ENCODE data around the gene TMEM170A.
A peak's percentile ranks its signal among the peaks of the same experiment; 100 is the strongest.

Gene TMEM170A

DNA sequence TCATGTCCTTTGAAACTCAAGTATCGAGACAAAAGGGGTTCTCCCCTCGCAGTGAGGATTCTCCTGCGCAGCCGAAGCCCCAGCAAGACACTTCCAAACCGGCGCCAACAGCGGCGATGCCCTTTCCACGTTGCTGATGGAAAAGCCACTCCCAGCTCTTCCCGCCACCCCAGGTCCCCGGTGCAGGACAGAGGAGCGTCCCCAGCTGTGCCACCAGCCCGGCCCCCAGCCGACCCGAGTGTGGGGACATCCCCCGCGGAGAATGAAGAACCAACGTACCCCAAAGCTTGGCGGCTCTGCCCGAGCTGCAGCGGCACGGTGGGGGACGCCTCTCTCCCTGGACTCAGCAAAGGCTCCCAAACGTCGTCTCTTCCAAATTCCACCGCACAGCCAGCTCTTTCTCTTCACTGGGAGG, 30.2 kb upstream of the TMEM170A start:
- no peaks in the 10 kb centered on the region for H3K4me1 ChIP-seq (ENCODE audit: control insufficient read depth, insufficient read depth, low read length)
- H3K4me3 ChIP-seq (ENCODE audit: low read length), result peak overlapping the region; percentile 62; the same call in 1 of the 2 replicates

DNA sequence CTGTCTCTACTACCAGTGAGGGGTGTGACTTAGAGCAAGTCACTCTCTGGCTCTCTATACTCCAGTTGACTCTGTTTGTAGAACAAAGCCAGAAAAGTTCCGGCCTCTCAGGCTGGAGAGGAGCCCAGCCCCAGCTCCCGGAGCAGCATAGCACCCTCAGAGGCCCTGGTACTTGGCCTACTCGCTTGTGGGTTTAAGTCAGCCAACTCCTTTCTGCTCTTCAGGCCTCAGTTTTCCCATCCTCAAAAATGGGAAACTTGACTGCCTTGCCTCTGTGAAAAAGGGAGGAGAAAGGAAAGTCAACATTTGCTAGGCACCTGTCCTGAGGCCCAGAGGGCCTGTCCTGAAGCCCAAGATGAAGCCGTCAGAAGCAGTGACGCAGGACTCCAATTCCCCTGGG, 29.7 kb upstream of the TMEM170A start:
- no peaks in the 10 kb centered on the region for H3K27me3 ChIP-seq (ENCODE audit: control insufficient read depth, insufficient read depth, low read length)
- H3K4me3 ChIP-seq (ENCODE audit: low read length), result peak overlapping the region; percentile 62; the same call in 1 of the 2 replicates
- no peak for DNase-seq (ENCODE audit: low read depth, low spot score)
- no peak overlapping the region for H3K27ac ChIP-seq (ENCODE audit: low read length)
- WGBS (ENCODE audit: insufficient coverage, insufficient read length), result no CpG with 5 or more reads among the region's 5 CpGs
- no peaks in the 10 kb centered on the region for H3K4me1 ChIP-seq (ENCODE audit: control insufficient read depth, insufficient read depth, low read length)
- H3K9me3 ChIP-seq (ENCODE audit: control insufficient read depth, insufficient read depth, low read length), result no peaks in the 10 kb centered on the region
- H3K36me3 ChIP-seq (ENCODE audit: control insufficient read depth, insufficient read depth, low read length), result no peaks in the 10 kb centered on the region

More for the DNA sequence above, 30.2 kb upstream of the TMEM170A start:
- H3K36me3 ChIP-seq (ENCODE audit: control insufficient read depth, insufficient read depth, low read length), result no peaks in the 10 kb centered on the region
- WGBS (ENCODE audit: insufficient coverage, insufficient read length), result no CpG with 5 or more reads among the region's 26 CpGs
- H3K27ac ChIP-seq (ENCODE audit: low read length), result no peak overlapping the region
- no peaks in the 10 kb centered on the region for H3K27me3 ChIP-seq (ENCODE audit: control insufficient read depth, insufficient read depth, low read length)
- H3K9me3 ChIP-seq (ENCODE audit: control insufficient read depth, insufficient read depth, low read length), result no peaks in the 10 kb centered on the region
- DNase-seq (ENCODE audit: low read depth, low spot score), result no peak

DNA sequence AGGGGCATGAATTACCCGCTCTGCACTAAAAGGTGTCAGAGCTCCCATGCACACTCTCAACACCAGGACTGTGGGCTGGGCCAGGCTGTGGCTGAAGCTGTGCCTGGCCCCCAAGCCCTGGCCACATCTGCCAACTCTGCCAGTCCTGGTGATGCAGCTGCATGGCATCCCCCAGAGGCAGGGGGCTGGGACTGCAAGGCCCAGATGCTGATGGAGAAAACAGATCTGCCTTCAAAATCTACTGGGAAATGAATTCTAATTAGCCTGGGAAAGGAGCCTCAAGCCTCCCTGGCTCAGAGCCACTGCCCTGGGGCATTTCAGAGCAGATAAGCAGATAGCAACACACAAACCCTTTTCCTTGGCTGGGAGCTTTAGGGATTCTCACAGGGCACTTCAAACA, 27.4 kb upstream of the TMEM170A start:
- no peaks in the 10 kb centered on the region for H3K36me3 ChIP-seq (ENCODE audit: control insufficient read depth, insufficient read depth, low read length)
- H3K9me3 ChIP-seq (ENCODE audit: control insufficient read depth, insufficient read depth, low read length), result no peaks in the 10 kb centered on the region
- H3K4me1 ChIP-seq (ENCODE audit: control insufficient read depth, insufficient read depth, low read length), result no peaks in the 10 kb centered on the region
- no peak overlapping the region for H3K4me3 ChIP-seq (ENCODE audit: low read length)
- no peak for DNase-seq (ENCODE audit: low read depth, low spot score)
- no peak overlapping the region for H3K27ac ChIP-seq (ENCODE audit: low read length)
- no CpG with 5 or more reads among the region's 1 CpG for WGBS (ENCODE audit: insufficient coverage, insufficient read length)
- no peaks in the 10 kb centered on the region for H3K27me3 ChIP-seq (ENCODE audit: control insufficient read depth, insufficient read depth, low read length)

DNA sequence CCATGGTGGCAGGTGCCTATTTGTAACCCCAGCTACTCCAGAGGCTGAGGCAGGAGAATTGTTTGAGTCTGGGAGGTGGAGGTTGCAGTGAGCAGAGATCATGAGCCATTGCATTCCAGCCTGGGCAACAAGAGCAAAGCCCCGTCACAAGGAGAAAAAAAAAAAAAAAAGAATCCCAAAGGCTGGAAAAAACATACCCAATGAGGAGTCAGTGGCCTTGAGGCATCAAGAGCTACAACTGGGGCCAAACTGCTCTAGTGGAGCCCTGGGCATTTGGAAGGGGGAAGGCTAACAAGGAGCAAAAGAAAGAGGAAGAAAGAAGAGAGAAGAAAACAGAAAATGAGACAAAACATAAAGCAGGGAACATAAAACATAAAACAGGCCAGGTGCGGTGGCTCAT, 23.8 kb upstream of the TMEM170A start:
- Histone ChIP-seq H3K36me3 (ENCODE audit: control insufficient read depth, insufficient read depth, low read length) (no peaks in the 10 kb centered on the region), H3K9me3 (ENCODE audit: control insufficient read depth, insufficient read depth, low read length) (no peaks in the 10 kb centered on the region), H3K4me3 (ENCODE audit: low read length) (no peak overlapping the region), H3K27me3 (ENCODE audit: control insufficient read depth, insufficient read depth, low read length) (no peaks in the 10 kb centered on the region), H3K4me1 (ENCODE audit: control insufficient read depth, insufficient read depth, low read length) (no peaks in the 10 kb centered on the region), H3K27ac (ENCODE audit: low read length) (no peak overlapping the region)
- no CpG with 5 or more reads among the region's 2 CpGs for WGBS (ENCODE audit: insufficient coverage, insufficient read length)
- no peak for DNase-seq (ENCODE audit: low read depth, low spot score)

DNA sequence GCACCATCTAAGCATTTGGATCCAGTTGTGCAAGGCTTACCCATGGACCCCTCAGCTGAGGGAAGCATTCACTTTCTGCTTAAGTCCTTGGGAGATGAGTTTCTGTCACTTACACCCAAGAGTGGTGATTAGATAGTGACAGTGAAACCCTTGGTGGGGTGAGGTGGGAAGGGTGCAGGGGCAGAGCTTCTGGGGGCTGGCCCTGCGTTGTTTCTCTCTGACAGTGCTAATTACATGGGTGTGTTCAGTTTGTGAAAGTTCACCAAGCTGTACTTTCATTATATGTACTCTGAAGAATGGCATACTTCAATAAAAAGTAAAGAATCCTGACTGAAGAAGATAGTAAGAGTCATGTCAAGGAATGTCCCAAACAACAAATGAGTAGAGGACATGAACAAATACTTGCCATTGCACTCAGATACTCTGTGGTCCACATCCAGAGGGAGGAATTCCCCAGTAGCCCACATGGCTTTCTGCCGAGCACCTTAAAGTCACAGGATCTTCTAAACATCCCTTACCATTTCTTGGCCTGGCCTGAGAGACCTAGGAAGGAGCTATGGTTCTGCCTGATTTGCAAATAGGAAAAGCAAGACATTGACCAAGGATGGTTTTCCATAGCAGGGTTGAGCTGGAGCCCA, 22.3 kb upstream of the TMEM170A start:
- Histone ChIP-seq H3K9me3 (ENCODE audit: control insufficient read depth, insufficient read depth, low read length) (no peaks in the 10 kb centered on the region), H3K36me3 (ENCODE audit: control insufficient read depth, insufficient read depth, low read length) (no peaks in the 10 kb centered on the region), H3K27ac (ENCODE audit: low read length) (no peak overlapping the region), H3K4me1 (ENCODE audit: control insufficient read depth, insufficient read depth, low read length) (no peaks in the 10 kb centered on the region), H3K4me3 (ENCODE audit: low read length) (no peak overlapping the region), H3K27me3 (ENCODE audit: control insufficient read depth, insufficient read depth, low read length) (no peaks in the 10 kb centered on the region)
- WGBS (ENCODE audit: insufficient coverage, insufficient read length), result no CpG with 5 or more reads among the region's 2 CpGs
- DNase-seq (ENCODE audit: low read depth, low spot score), result no peak

DNA sequence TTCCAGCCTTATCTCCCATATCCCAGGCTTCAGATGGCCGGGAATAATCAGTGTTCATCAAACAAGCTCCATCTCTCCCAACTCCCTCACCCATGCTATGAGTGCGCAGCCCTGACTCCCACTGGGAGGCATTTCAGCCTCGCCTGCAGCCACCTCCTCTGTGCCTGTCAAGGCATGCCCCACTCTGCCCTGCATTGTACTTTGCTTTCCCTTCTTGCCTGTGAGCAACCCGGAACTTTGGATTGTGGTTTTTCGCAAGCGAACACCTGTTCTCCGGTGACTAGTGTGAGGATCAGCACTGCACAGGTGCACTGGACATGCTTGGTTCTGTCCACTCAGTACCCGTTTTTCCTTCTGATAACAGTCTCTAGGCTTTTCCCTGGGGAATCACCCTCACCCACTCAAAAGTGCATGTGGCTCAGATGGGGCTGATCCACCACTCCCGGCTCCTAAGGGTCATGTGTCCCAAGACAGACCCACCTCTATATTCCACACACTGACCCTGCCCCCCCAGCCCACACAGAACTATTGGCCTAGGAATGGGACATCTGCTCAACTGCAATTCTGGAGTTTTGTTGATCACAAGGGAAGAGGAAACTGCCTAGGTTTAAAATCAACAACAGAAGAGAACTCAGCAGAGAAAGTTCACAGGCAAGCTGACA, 21.7 kb upstream of the TMEM170A start:
- no peak for DNase-seq (ENCODE audit: low read depth, low spot score)
- Histone ChIP-seq H3K36me3 (ENCODE audit: control insufficient read depth, insufficient read depth, low read length) (no peaks in the 10 kb centered on the region), H3K9me3 (ENCODE audit: control insufficient read depth, insufficient read depth, low read length) (no peaks in the 10 kb centered on the region), H3K4me3 (ENCODE audit: low read length) (no peak overlapping the region), H3K4me1 (ENCODE audit: control insufficient read depth, insufficient read depth, low read length) (no peaks in the 10 kb centered on the region), H3K27me3 (ENCODE audit: control insufficient read depth, insufficient read depth, low read length) (no peaks in the 10 kb centered on the region), H3K27ac (ENCODE audit: low read length) (no peak overlapping the region)
- WGBS (ENCODE audit: insufficient coverage, insufficient read length), result no CpG with 5 or more reads among the region's 9 CpGs

DNA sequence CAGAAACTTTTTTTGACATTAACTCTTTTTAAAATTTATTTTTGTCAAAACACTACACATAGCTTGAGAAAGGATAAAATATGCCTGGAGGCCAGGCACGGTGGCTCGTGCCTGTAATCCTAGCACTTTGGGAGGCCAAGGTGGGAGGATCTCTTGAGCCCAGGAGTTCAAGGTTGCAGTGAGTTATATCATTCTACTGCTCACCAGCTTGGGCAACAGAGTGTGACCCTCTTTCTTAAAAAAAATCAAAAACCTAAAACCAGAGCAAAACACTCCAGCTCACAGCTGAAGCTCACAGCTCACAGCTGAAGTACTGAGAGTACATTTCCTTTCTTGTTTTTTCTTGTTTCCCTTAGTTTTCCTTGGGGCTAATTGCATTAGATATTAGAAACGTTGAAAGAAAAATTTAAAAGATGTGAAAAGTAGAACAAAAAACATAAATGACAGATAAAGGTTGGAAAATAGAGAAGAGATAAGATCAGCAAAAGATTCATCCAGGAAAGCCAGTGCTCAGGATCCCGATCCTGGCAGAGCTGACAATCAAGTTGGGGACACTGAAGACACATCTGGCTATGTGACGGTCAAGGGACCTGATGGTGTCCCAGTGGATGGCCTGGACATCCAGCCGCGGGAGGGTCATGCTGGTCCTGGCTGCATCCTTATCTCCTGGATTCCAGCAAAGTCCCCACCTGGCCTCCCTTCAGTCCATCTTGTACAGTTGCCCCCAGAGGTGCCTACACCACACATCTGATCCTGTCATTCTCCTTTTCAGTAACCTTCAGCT, 20.9 kb upstream of the TMEM170A start:
- no peak overlapping the region for H3K4me3 ChIP-seq (ENCODE audit: low read length)
- WGBS (ENCODE audit: insufficient coverage, insufficient read length), result 100% methylated on average over 1 of the region's 7 CpGs
- H3K27me3 ChIP-seq (ENCODE audit: control insufficient read depth, insufficient read depth, low read length), result no peaks in the 10 kb centered on the region
- H3K4me1 ChIP-seq (ENCODE audit: control insufficient read depth, insufficient read depth, low read length), result no peaks in the 10 kb centered on the region
- no peak for DNase-seq (ENCODE audit: low read depth, low spot score)
- no peaks in the 10 kb centered on the region for H3K9me3 ChIP-seq (ENCODE audit: control insufficient read depth, insufficient read depth, low read length)
- H3K36me3 ChIP-seq (ENCODE audit: control insufficient read depth, insufficient read depth, low read length), result no peaks in the 10 kb centered on the region
- H3K27ac ChIP-seq (ENCODE audit: low read length), result no peak overlapping the region

DNA sequence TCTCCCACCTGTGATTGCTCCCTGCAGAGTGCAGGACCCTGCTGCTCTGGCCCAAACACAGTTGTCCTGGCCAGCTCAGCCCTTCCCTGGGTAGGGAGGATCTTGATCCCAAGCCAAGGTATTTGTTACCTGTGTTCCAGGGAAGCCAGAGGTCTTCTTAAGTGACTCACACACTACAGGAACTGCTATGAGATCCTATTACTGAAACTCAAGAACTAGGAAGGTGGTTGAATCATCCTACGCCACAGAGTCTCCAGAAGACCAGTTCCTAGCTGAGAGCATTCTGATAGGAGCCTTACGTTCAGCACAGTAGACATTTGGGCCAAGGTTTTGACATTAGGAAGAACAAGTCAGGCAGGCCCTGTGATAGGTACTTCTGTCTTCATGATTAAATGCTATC, 18.7 kb upstream of the TMEM170A start:
- WGBS (ENCODE audit: insufficient coverage, insufficient read length), result no CpG with 5 or more reads among the region's 2 CpGs
- Histone ChIP-seq H3K4me1 (ENCODE audit: control insufficient read depth, insufficient read depth, low read length) (no peaks in the 10 kb centered on the region), H3K9me3 (ENCODE audit: control insufficient read depth, insufficient read depth, low read length) (no peaks in the 10 kb centered on the region), H3K27me3 (ENCODE audit: control insufficient read depth, insufficient read depth, low read length) (no peaks in the 10 kb centered on the region), H3K36me3 (ENCODE audit: control insufficient read depth, insufficient read depth, low read length) (peaks cover 11% of the 10 kb centered on the region), H3K4me3 (ENCODE audit: low read length) (no peak overlapping the region), H3K27ac (ENCODE audit: low read length) (no peak overlapping the region)
- DNase-seq (ENCODE audit: low read depth, low spot score), result no peak

DNA sequence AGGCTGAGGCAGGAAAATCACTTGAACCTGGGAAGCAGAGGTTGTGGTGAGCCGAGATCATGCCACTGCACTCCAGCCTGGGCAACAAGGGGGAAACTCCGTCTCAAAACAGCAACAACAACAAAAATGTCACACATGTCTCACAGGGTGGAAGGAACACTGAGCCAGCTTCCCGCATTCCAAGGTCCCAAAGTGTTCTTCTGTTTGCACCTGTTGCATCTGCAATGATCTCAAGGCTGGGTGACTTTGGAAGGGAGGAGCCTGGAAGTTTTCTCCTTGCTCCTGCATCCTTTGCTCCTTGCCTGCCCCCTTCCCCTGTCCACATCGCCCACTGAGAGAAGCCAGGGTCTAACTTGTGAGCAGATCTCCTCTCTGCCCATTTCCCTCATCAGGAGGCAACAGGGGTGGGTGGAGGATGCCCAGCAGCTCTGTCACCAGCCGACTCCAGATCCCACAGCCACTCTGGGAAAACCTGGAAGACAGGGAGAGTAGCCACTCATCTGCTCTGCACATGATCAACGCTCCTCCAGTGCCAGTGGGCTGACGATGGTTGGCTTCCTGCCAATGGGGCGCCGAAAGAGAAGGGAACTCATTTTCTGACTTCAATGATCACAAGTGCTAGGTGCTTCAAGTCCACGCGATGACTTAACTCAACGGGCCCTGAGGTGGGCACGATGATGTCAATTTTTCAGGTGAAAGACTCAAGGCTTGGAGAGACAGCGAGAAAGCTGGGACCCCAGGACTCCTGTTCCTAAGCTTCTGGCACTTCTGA, 18.1 kb upstream of the TMEM170A start:
- no peak for DNase-seq (ENCODE audit: low read depth, low spot score)
- H3K9me3 ChIP-seq (ENCODE audit: control insufficient read depth, insufficient read depth, low read length), result no peaks in the 10 kb centered on the region

DNA sequence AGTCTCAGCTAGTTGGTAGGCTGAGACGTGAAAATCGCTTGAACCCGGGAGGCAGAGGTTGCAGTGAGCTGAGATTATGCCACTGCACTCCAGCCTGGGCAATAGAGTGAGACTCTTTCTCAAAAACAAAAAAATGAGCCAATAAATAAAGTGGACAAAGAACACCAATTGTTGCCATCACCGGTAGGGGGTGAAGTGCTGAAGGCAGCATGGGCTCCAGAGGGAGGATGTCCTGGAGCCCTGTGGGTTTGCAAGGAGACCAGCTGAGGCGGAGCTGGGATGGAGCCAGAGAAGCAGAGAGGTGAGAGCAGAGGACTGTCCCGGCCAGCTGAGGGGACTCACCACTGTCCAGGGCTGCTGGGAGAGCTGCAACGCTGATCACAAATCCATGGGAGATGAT, 17.0 kb upstream of the TMEM170A start:
- no peaks in the 10 kb centered on the region for H3K27me3 ChIP-seq (ENCODE audit: control insufficient read depth, insufficient read depth, low read length)
- no peak overlapping the region for H3K4me3 ChIP-seq (ENCODE audit: low read length)
- WGBS (ENCODE audit: insufficient coverage, insufficient read length), result no CpG with 5 or more reads among the region's 7 CpGs
- peaks cover 11% of the 10 kb centered on the region for H3K36me3 ChIP-seq (ENCODE audit: control insufficient read depth, insufficient read depth, low read length)
- no peaks in the 10 kb centered on the region for H3K4me1 ChIP-seq (ENCODE audit: control insufficient read depth, insufficient read depth, low read length)
- no peaks in the 10 kb centered on the region for H3K9me3 ChIP-seq (ENCODE audit: control insufficient read depth, insufficient read depth, low read length)
- H3K27ac ChIP-seq (ENCODE audit: low read length), result no peak overlapping the region
- no peak for DNase-seq (ENCODE audit: low read depth, low spot score)

More for the DNA sequence above, 18.1 kb upstream of the TMEM170A start:
- Histone ChIP-seq H3K36me3 (ENCODE audit: control insufficient read depth, insufficient read depth, low read length) (peaks cover 11% of the 10 kb centered on the region), H3K4me3 (ENCODE audit: low read length) (no peak overlapping the region), H3K27me3 (ENCODE audit: control insufficient read depth, insufficient read depth, low read length) (no peaks in the 10 kb centered on the region), H3K27ac (ENCODE audit: low read length) (no peak overlapping the region), H3K4me1 (ENCODE audit: control insufficient read depth, insufficient read depth, low read length) (no peaks in the 10 kb centered on the region)
- WGBS (ENCODE audit: insufficient coverage, insufficient read length), result no CpG with 5 or more reads among the region's 14 CpGs
